ENCODE measurements around the gene CRYBB3.

- TF ChIP-seq POLR2A (IDR thresholded peaks at IDR 0.05) (no peak), CTCF (IDR thresholded peaks at IDR 0.05) (no peak)
Observed at GRCh38 chr22:25199731-25200520, at the start of gene CRYBB3.

Data from adrenal gland (tissue), 5 donors.